ENCODE measurements around the gene TNNI2.

TNNI2 gene

GRCh38 chr11:1859004-1859403 is 20.2 kb downstream of the TNNI2 start:
- in situ Hi-C loops (cut with MboI; ENCODE audit: low pct_unique_long_range_greater_than_20kb, low sequenced_read_pairs, unreplicated experiment): no loop called here
- no peak for TF ChIP-seq CTCF (IDR thresholded peaks at IDR 0.05; ENCODE audit: extremely low read depth, insufficient read depth, missing control alignments)
- DNase-seq (ENCODE audit: low spot score): no peak

- DNase-seq (ENCODE audit: low spot score): no peak
- TF ChIP-seq CTCF (IDR thresholded peaks at IDR 0.05; ENCODE audit: extremely low read depth, insufficient read depth, missing control alignments): no peak
- in situ Hi-C loops (cut with MboI; ENCODE audit: low pct_unique_long_range_greater_than_20kb, low sequenced_read_pairs, unreplicated experiment): no loop called here
Measured at GRCh38 chr11:1860108-1860507, 21.3 kb downstream of the TNNI2 start.

GRCh38 chr11:1861435-1862411 is 22.9 kb downstream of the TNNI2 start:
- no peak for DNase-seq (ENCODE audit: low spot score)
- in situ Hi-C loops (cut with MboI; ENCODE audit: low pct_unique_long_range_greater_than_20kb, low sequenced_read_pairs, unreplicated experiment): no loop called here
- no peak for TF ChIP-seq CTCF (IDR thresholded peaks at IDR 0.05; ENCODE audit: extremely low read depth, insufficient read depth, missing control alignments)

- TF ChIP-seq CTCF (IDR thresholded peaks at IDR 0.05; ENCODE audit: extremely low read depth, insufficient read depth, missing control alignments): no peak
- in situ Hi-C loops (cut with MboI; ENCODE audit: low pct_unique_long_range_greater_than_20kb, low sequenced_read_pairs, unreplicated experiment): no loop called here
- no peak for DNase-seq (ENCODE audit: low spot score)
Measured at GRCh38 chr11:1862588-1863351, 24.0 kb downstream of the TNNI2 start.

- in situ Hi-C loops (cut with MboI; ENCODE audit: low pct_unique_long_range_greater_than_20kb, low sequenced_read_pairs, unreplicated experiment): no loop called here
- TF ChIP-seq CTCF (IDR thresholded peaks at IDR 0.05; ENCODE audit: extremely low read depth, insufficient read depth, missing control alignments): no peak
- no peak for DNase-seq (ENCODE audit: low spot score)
Measured at GRCh38 chr11:1863352-1864216, 24.8 kb downstream of the TNNI2 start.

- DNase-seq (ENCODE audit: low spot score): no peak
- in situ Hi-C loops (cut with MboI; ENCODE audit: low pct_unique_long_range_greater_than_20kb, low sequenced_read_pairs, unreplicated experiment): no loop called here
- no peak for TF ChIP-seq CTCF (IDR thresholded peaks at IDR 0.05; ENCODE audit: extremely low read depth, insufficient read depth, missing control alignments)
Measured at GRCh38 chr11:1864231-1864630, 25.4 kb downstream of the TNNI2 start.
